Pons (tissue), 1 donor: ENCODE measurements around the gene S1PR1.
A peak's percentile ranks its signal among the peaks of the same experiment; 100 is the strongest.
"Not testable (repeated sequence)": the region's sequence is repeated elsewhere in the genome, so short reads cannot be mapped to it uniquely, and the experiment has no call there.

ENCODE experiments used
- DNase-seq: peaks from one replicate; pipeline ENCODE4 v3.0.0-alpha.2; 2016; ENCODE audit warnings: low spot score

S1PR1 gene

DNA sequence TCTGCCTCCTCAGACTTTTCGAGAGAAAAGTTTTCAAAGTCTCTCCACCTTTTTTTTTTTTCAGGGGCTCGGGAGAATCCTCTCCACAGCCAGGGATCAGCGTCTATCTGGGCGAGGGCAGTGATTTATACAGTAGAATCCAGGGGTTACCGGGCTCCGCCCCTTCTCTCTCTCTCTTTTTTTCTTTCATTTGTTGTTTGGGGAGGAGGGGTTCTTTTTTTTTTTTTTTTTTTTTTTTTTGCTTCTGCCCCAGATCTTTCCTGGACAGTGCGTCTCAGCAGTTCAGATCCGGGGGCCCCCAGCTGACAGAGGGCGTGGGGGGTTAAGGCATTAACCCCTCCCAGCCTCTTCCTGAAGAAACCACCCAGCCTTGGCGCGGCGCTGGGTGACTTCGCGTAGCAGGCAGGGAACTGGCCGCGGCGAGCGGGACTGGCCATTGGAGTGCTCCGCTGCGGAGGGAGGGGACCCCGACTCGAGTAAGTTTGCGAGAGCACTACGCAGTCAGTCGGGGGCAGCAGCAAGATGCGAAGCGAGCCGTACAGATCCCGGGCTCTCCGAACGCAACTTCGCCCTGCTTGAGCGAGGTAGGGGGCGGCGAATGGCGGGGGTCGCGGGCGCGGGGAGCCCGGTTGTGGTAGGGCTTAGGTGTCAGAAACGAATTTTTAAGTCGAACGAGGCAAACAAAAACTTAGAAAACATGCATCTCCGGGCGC lies at the start of gene S1PR1:
Gene S1PR1, plus strand, starts transcription at position 504 of the 713 bp plus-strand sequence. CDS start 1,966 bp downstream, outside the sequence.
- no peak for DNase-seq

DNA sequence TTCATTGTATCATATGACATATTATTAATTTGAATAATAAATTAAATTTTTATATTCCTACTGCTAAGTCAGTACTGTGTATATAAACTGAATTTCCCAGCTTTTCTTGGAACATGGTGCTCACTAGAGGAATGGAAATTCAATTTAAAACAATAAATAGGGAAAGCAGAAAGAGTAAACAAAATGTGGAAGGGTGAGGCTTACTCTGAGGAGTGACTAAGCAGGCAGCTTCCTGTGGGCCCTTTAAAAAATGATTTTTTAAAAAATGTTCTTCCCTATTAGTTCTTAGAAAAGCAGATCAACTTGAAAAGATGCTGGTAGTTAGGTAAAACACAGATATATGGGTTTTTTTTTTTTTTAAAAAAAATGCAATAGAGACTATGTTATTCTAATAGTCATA lies 49.5 kb upstream of the S1PR1 start:
- DNase-seq, result no peak

GRCh38 chr1:101188331-101188730 lies 48.5 kb upstream of the S1PR1 start:
- DNase-seq, result no peak

DNA sequence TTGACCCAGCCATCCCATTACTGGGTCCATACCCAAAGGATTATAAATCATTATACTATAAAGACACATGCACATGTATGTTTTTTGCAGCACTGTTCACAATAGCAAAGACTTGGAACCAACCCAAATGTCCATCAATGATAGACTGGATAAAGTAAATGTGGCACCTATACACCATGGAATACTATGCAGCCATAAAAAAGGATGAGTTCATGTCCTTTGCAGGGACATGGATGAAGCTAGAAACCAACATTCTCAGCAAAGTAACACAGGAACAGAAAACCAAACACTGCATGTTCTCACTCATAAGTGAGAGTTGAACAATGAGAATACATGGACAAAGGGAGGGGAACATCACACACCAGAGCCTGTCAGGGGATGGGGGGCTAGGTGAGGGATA lies 47.9 kb upstream of the S1PR1 start:
- not testable (repeated sequence) for DNase-seq

DNA sequence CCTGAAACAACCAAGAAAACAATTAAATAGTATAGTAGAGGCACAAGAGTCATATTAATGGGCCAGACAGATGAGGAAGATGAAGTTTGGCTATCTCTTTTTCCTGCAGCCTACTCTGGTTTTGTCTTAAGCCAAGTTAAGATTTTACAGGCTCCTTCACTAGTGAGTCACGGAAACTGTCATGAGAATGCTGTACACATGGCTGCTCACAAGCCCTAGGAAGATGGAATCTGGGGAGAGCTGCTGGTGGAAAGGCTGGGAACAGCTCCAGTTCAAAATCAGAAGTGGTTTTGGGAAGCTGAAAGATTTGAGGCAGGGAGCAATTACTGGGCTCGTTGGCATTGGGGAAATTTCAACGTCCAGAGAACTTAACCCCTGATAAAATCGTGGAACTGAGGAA lies 46.4 kb upstream of the S1PR1 start:
- DNase-seq, result no peak

DNA sequence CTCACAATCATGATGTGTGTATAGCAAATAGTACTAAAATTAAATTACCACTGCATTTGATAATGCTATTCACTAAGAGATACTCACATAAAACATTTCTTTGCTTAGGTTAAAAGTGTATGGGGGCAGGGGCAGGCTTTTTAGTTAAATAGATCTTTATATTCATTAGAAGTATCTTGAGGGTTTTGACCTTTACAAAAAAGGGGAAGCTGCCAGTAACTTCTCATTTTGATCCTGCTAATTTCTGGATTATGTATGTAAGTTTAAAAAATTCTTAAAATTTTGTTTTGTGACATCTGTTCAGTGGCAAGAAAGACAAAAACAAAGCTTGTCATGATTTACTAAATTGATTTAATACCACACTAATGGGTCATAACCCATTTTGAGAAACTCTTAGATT lies 45.8 kb upstream of the S1PR1 start:
- DNase-seq, result no peak

- DNase-seq, result no peak
Observed at GRCh38 chr1:101193733-101194169, 43.1 kb upstream of the S1PR1 start.

DNA sequence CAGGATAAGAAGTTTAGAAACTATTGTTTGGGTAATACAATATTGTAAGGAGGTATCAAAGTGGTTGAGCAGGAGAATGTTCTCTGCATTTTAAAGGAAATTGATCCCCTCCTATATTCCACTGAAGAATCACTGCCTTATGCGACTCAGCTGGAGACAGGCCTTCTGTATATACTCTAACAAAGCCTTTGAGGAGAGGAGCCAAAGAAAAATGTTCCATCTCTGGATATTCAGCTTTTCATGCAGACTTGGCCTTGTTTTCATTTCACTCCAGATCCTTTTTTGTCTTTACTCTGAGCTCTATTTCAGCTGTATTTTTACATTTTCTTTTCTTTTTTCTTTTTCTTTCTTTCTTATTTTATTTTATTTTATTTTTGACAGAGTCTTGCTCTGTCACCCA lies 42.1 kb upstream of the S1PR1 start:
- no peak for DNase-seq

- DNase-seq, result no peak
Observed at GRCh38 chr1:101196668-101197067, 40.2 kb upstream of the S1PR1 start.

- DNase-seq, result no peak
Observed at GRCh38 chr1:101198842-101199636, 37.8 kb upstream of the S1PR1 start.

DNA sequence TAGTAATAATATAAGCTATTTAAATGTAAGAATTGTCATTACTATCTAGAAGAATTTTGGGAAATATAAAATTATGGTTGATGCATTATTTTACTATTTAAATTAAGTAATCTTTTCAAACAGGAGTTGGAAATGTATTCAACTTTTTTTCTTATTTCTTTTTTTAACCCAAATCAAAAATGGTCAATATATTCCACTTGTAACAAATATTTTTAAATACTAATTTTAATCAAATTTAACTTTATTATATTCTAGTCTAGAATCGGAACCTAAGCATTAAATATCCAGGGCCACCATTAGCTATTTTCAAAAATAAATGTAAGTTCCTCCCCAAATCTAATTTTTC lies 37.2 kb upstream of the S1PR1 start:
- no peak for DNase-seq

DNA sequence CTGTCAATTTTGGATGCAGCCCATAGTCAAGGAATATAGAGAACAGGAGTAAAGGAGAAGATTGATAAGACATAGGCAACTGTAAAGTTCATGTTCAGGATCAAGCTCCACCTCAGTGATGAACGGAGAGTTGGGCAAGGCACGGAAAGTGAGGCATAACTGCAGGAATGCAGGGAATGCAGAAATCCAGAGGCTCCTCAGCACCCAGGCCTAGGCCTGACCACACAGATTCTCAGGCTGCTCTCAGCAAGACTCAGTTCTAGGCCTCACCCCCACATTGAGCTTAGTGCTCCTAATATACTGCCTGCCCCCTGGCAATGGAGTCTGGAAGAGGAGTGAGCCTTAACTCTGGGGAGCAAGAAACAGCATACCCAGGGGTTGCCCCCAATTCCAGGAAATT lies 36.3 kb upstream of the S1PR1 start:
- no peak for DNase-seq

GRCh38 chr1:101203820-101204540 lies 32.8 kb upstream of the S1PR1 start:
- peak; percentile 36 for DNase-seq

DNA sequence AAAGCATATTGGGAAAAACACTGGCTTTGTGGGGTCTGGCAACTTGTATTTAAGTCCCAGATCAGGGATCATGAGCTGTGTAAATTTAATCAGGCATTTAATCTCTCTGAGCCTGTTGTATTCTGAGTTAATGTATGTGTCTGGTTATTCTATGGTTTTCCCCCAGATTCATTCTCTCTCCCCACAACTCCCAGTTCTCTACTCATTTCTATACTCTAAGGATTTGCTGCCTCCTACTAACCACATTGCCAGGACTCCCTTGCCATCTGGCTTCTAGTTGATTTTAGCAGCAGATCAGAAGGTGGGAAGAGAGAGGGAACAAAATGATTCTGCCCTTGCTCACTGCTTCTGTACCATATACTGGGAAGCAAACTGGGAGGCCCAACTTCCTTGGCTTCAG lies 31.4 kb upstream of the S1PR1 start:
- DNase-seq, result no peak

- DNase-seq, result not testable (repeated sequence)
Observed at GRCh38 chr1:101206139-101206538, 30.7 kb upstream of the S1PR1 start.

DNA sequence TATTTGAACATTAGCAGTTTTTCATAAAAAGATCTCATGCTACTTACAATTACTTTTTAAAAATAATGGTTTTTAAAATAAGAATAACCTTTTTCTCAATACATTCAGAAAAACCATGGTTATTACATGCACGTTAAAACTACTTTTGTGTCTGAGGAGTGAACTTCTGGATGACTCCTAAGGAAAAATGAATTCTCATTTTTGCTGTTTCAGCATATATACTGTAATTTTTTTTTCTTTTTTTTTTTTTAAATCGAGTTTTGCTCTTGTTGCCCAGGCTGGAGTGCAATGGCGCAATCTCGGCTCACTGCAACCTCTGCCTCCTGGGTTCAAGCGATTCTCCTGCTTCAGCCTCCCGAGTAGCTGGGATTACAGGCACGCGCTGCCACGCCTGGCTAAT lies 29.5 kb upstream of the S1PR1 start:
- DNase-seq, result not testable (repeated sequence)

DNA sequence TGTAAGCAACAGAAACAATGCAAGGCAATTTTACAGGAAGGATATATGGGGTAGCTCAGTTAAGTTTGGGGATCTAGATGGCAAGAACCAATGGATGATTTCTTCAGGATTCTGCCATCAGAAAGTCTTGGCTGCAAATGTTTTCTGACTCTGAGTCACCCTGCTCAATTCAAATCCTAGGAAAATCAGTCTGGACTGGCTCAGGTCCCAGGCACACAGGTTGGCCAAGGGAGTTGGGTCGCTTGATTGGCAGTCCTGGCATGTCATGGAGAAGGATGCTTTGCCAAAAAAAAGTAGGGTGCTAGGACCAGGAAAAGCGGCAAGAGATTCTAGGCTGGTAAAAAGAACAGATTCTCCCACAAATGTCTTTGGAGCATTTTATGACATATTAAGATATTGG lies 28.9 kb upstream of the S1PR1 start:
- DNase-seq, result peak; percentile 56

- no peak for DNase-seq
Observed at GRCh38 chr1:101215363-101216011, 21.3 kb upstream of the S1PR1 start.

DNA sequence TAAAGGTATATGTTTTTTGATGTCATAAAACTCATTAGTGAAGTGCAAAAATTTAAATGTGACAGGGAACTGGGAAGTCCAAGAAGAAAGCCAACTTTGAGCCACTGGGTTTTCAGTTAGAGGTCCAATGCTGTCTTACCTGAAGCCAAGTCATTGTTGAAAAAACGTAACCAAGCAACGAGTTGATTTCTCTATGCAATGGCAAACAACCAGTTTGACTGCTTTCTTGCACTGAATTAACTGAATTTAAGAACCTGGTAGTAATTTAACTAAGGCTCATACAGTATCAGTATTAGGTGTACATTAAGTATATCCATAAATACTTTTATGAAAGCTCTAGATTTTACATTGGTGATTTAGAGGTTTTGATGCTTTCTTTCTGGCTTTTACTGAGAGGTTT lies 20.2 kb upstream of the S1PR1 start:
- DNase-seq, result no peak

DNA sequence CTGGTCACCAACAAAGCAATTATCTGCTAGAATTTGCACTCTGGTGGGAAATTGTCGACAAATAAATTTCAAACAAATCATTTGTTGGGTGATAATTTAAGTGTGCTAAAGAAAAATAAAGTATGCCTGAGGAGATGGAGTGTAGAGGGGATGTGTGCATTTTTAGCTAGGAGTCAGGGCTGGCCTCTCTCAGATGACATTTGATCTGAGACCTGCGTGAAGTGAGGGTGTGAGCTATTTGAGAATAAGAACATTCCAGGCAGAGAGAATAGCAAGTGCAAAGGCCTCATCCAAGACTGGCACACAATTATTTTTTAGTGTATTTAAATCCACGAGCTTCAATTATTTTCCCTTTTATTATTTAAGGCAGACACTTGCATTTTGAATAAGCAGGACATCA lies 19.7 kb upstream of the S1PR1 start:
- no peak for DNase-seq

- DNase-seq, result not testable (repeated sequence)
Observed at GRCh38 chr1:101218968-101219367, 17.9 kb upstream of the S1PR1 start.
